Ishikawa (cell line): ENCODE measurements around the gene OPN5.

Source experiments
- CEBPB ChIP-seq: IDR thresholded peaks from 2 replicates; pipeline ENCODE4 v1.6.1; 2012
- CREB1 ChIP-seq: IDR thresholded peaks from 2 replicates; pipeline ENCODE4 v1.6.1; 2012; ENCODE audit warnings: low read depth
- EGR1 ChIP-seq: IDR thresholded peaks from 2 replicates; pipeline ENCODE4 v1.6.1; 2012
- EP300 ChIP-seq: IDR thresholded peaks from 2 replicates; pipeline ENCODE4 v1.6.1; 2012; ENCODE audit warnings: borderline replicate concordance
- FOXM1 ChIP-seq: IDR thresholded peaks from 2 replicates; pipeline ENCODE4 v1.6.1; 2012; ENCODE audit warnings: low read depth, borderline replicate concordance
- NFIC ChIP-seq: IDR thresholded peaks from 2 replicates; pipeline ENCODE4 v1.6.1; 2012
- RAD21 ChIP-seq: IDR thresholded peaks from 2 replicates; pipeline ENCODE4 v1.6.1; 2012; ENCODE audit warnings: low read depth
- TAF1 ChIP-seq: IDR thresholded peaks from 2 replicates; pipeline ENCODE4 v1.6.1; 2012; ENCODE audit warnings: low read depth, mild to moderate bottlenecking
- TCF12 ChIP-seq: IDR thresholded peaks from 2 replicates; pipeline ENCODE4 v1.6.1; 2012; ENCODE audit warnings: low read depth
- TEAD4 ChIP-seq: IDR thresholded peaks from 2 replicates; pipeline ENCODE4 v1.6.1; 2012
- USF1 ChIP-seq: IDR thresholded peaks from 2 replicates; pipeline ENCODE4 v1.6.1; 2012
- YY1 ChIP-seq: IDR thresholded peaks from 2 replicates; pipeline ENCODE4 v1.6.1; 2012; ENCODE audit warnings: low read depth
- ZBTB7A ChIP-seq: IDR thresholded peaks from 2 replicates; pipeline ENCODE4 v1.6.1; 2012; ENCODE audit warnings: low read depth
- TF ChIP-seq, protein P1 (sequence below): IDR thresholded peaks from 2 replicates; pipeline ENCODE4 v1.6.1; 2012; ENCODE audit warnings: low read depth, mild to moderate bottlenecking
- TF ChIP-seq, protein P2 (sequence below): IDR thresholded peaks from 2 replicates; pipeline ENCODE4 v1.6.1; 2012

OPN5 gene

DNA sequence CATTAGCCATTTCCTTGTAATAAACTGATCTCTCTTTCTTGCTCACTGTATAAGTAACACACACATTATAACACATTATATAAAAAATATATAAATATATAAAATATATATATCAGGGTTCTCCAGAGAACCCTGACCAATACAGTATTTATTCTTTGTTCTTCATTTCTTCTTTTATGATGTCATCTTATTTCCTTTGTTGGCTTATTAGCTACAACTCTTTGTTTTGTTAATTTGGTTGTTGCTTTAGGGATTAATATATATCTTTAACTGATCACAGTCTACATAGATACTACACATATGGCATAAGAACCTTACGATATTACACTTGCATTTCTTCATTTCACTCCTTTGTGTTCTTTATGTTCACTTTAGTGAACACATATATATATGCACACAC lies 14.7 kb upstream of the OPN5 start:
- no peak for TF ChIP-seq YY1
- TF ChIP-seq EGR1: no peak
- TF ChIP-seq, protein P1, sequence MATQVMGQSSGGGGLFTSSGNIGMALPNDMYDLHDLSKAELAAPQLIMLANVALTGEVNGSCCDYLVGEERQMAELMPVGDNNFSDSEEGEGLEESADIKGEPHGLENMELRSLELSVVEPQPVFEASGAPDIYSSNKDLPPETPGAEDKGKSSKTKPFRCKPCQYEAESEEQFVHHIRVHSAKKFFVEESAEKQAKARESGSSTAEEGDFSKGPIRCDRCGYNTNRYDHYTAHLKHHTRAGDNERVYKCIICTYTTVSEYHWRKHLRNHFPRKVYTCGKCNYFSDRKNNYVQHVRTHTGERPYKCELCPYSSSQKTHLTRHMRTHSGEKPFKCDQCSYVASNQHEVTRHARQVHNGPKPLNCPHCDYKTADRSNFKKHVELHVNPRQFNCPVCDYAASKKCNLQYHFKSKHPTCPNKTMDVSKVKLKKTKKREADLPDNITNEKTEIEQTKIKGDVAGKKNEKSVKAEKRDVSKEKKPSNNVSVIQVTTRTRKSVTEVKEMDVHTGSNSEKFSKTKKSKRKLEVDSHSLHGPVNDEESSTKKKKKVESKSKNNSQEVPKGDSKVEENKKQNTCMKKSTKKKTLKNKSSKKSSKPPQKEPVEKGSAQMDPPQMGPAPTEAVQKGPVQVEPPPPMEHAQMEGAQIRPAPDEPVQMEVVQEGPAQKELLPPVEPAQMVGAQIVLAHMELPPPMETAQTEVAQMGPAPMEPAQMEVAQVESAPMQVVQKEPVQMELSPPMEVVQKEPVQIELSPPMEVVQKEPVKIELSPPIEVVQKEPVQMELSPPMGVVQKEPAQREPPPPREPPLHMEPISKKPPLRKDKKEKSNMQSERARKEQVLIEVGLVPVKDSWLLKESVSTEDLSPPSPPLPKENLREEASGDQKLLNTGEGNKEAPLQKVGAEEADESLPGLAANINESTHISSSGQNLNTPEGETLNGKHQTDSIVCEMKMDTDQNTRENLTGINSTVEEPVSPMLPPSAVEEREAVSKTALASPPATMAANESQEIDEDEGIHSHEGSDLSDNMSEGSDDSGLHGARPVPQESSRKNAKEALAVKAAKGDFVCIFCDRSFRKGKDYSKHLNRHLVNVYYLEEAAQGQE: no peak
- no peak for TF ChIP-seq FOXM1
- no peak for TF ChIP-seq TAF1
- no peak for TF ChIP-seq CREB1
- TF ChIP-seq ZBTB7A: no peak
- TF ChIP-seq CEBPB: no peak
- TF ChIP-seq USF1: no peak
- TF ChIP-seq NFIC: no peak
- TF ChIP-seq, protein P2, sequence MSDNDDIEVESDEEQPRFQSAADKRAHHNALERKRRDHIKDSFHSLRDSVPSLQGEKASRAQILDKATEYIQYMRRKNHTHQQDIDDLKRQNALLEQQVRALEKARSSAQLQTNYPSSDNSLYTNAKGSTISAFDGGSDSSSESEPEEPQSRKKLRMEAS: no peak
- no peak for TF ChIP-seq RAD21
- TF ChIP-seq TEAD4: no peak
- no peak for TF ChIP-seq EP300
- no peak for TF ChIP-seq TCF12

GRCh38 chr6:47769982-47770381 lies 11.8 kb upstream of the OPN5 start:
- no peak for TF ChIP-seq CEBPB
- TF ChIP-seq, protein P2: no peak
- TF ChIP-seq, protein P1: no peak
- TF ChIP-seq ZBTB7A: no peak
- TF ChIP-seq CREB1: no peak
- no peak for TF ChIP-seq TAF1
- no peak for TF ChIP-seq YY1
- no peak for TF ChIP-seq TEAD4
- no peak for TF ChIP-seq EGR1
- no peak for TF ChIP-seq USF1
- TF ChIP-seq NFIC: no peak
- TF ChIP-seq RAD21: no peak
- TF ChIP-seq EP300: no peak
- no peak for TF ChIP-seq TCF12
- TF ChIP-seq FOXM1: no peak

GRCh38 chr6:47772359-47772758 lies 9.5 kb upstream of the OPN5 start:
- TF ChIP-seq EGR1 (no peak), USF1 (no peak), EP300 (no peak), TCF12 (no peak), FOXM1 (no peak), YY1 (no peak), ZBTB7A (no peak)
- TF ChIP-seq, protein P1: no peak

DNA sequence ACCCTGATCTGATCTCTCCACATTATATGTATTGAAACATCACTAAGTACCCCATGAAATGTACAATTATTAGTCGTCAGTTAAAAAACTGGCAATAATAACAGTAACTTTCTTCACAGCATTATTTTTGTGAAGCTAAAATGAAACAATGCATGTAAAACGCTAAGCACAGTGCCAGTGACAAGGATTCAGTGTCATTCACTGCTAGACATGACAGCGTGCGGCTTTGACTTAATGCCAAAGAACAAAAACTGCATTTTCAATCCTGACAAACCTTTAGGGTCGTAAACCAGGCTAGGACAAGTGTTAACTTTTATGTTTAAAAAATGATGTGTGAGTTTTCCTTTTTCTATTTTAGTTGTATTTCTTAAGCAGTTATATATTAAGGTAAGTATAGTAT lies 8.8 kb upstream of the OPN5 start:
- TF ChIP-seq FOXM1 (no peak), TAF1 (no peak), RAD21 (no peak), USF1 (no peak), EGR1 (no peak), ZBTB7A (no peak), CREB1 (no peak), TCF12 (no peak), EP300 (no peak), YY1 (no peak), NFIC (no peak), CEBPB (no peak), TEAD4 (no peak)
- TF ChIP-seq, protein P1: no peak
- TF ChIP-seq, protein P2: no peak
